K562 (cell line): ENCODE data around the gene AFAP1. TPM values are rescaled to one million over a fixed set of nuclear protein-coding genes. Genes with fewer than 3 reads are reported as not detected.
A peak's percentile ranks its signal among the peaks of the same experiment; 100 is the strongest.

Experiments used
- ADNP ChIP-seq: fragments of 200-800 bp; sonication (Bioruptor generic); IDR thresholded peaks from 2 replicates; pipeline ENCODE4 v1.6.1; 2016; ENCODE audit warnings: missing genetic modification characterization, missing compliant biosample characterization
- ARID2 ChIP-seq: fragments of 450-650 bp; IDR thresholded peaks from 2 replicates; pipeline ENCODE4 v1.6.1; 2017; ENCODE audit warnings: antibody characterized with exemption, mild to moderate bottlenecking
- E2F6 ChIP-seq, 2 experiments: IDR thresholded peaks; 2 replicates each; pipeline ENCODE4 v1.6.1; 2011; ENCODE audit warnings: borderline replicate concordance in 1 of 2, control low read depth in 1 of 2, low read depth in 1 of 2, low read length in 1 of 2, mild to moderate bottlenecking in 1 of 2, mixed read lengths in 1 of 2, moderate library complexity in 1 of 2; ENCODE audit not compliant: insufficient read depth in 1 of 2, insufficient read length in 1 of 2, poor library complexity in 1 of 2, severe bottlenecking in 1 of 2; ENCODE audit errors: extremely low read depth in 1 of 2
- GTF2A2 ChIP-seq: IDR thresholded peaks from 2 replicates; pipeline ENCODE4 v1.6.1; 2016; ENCODE audit warnings: mild to moderate bottlenecking, missing genetic modification characterization, missing compliant biosample characterization
- KLF16 ChIP-seq: IDR thresholded peaks from 2 replicates; pipeline ENCODE4 v1.6.1; 2016; ENCODE audit warnings: antibody characterized with exemption
- MTA2 ChIP-seq: fragments of 450-650 bp; IDR thresholded peaks from 2 replicates; pipeline ENCODE4 v1.6.1; 2016; ENCODE audit warnings: low read depth
- PPARD ChIP-seq: fragments of 250-450 bp; sonication (Bioruptor Pico); IDR thresholded peaks from 2 replicates; pipeline ENCODE4 v1.8.0; 2022; ENCODE audit warnings: inconsistent platforms, mild to moderate bottlenecking, moderate library complexity
- TARDBP ChIP-seq: fragments of 450-650 bp; IDR thresholded peaks from 2 replicates; pipeline ENCODE4 v1.6.1; 2016
- ZBTB5 ChIP-seq: fragments of 450-650 bp; IDR thresholded peaks from 2 replicates; pipeline ENCODE4 v1.6.1; 2017; ENCODE audit warnings: antibody characterized with exemption
- ZEB2 ChIP-seq: fragments of 450-650 bp; IDR thresholded peaks from 2 replicates; pipeline ENCODE4 v1.6.1; 2016
- ZNF121 ChIP-seq: sonication (generic); formaldehyde crosslinking; conservative IDR thresholded peaks from 2 replicates; pipeline ENCODE4 v1.8.0; 2022; ENCODE audit warnings: missing genetic modification reagents
- ZNF311 ChIP-seq: fragments of 250-450 bp; sonication (Bioruptor Pico); IDR thresholded peaks from 2 replicates; pipeline ENCODE4 v1.4.0; 2020; ENCODE audit warnings: mild to moderate bottlenecking, moderate library complexity
- ZNF639 ChIP-seq, 2 experiments: fragments of 200-800 bp in 1 of 2; sonication (Bioruptor generic) in 1 of 2; sonication (generic) in 1 of 2; formaldehyde crosslinking in 1 of 2; IDR thresholded peaks in 1 of 2; conservative IDR thresholded peaks in 1 of 2; 2 replicates each; pipeline versions ENCODE4 v1.5.0 to v1.6.1; 2016 to 2020; ENCODE audit warnings: missing compliant biosample characterization in 1 of 2, missing genetic modification characterization in 1 of 2, missing genetic modification reagents in 1 of 2
- polyA plus RNA-seq, 8 experiments: library from polyadenylated mRNA; depleted of rRNA in 4 of 8; stranded (reverse) in 5 of 8; unstranded in 3 of 8; fragments of >200 nt; fragmentation: Nextera tagmentation in 2 of 8; fragmentation: Illumina TruSeq in 1 of 8; extraction: Ambion mirVana in 2 of 8; extraction: Trizol in 1 of 8; gene quantifications; 2 replicates each; pipeline versions ENCODE4 v1.2.1 to v1.2.3, GENCODE V29; 2011 to 2014; ENCODE audit warnings: inconsistent platforms in 1 of 8, missing spikeins in 1 of 8
- total RNA-seq, 7 experiments: library from RNA; depleted of rRNA in 6 of 7; stranded (reverse); fragments of >200 nt in 6 of 7; fragmentation: Illumina TruSeq in 2 of 7; extraction: Trizol in 2 of 7; gene quantifications; 2 replicates each; pipeline versions ENCODE4 v1.2.1 to v1.2.3, GENCODE V29; 2011 to 2021; ENCODE audit warnings: low replicate concordance in 1 of 7
- TF ChIP-seq, protein P1 (sequence below): sonication (generic); formaldehyde crosslinking; IDR thresholded peaks from 2 replicates; pipeline ENCODE4 v1.8.0; 2023; ENCODE audit warnings: mild to moderate bottlenecking, missing genetic modification reagents
- TF ChIP-seq, protein P2 (sequence below): fragments of 450-650 bp; conservative IDR thresholded peaks from 2 replicates; pipeline ENCODE4 v1.6.1; 2016; ENCODE audit warnings: missing genetic modification characterization, low read depth, mild to moderate bottlenecking, missing compliant biosample characterization, moderate library complexity

Gene AFAP1
- total and polyA plus RNA-seq, 9 of the 15 experiments (the other 6 are each of a cell fraction or from before 2014, with no cell fraction given), result 0.07 to 0.42 (median 0.12) TPM; not detected in 1

- TF ChIP-seq, protein P1, sequence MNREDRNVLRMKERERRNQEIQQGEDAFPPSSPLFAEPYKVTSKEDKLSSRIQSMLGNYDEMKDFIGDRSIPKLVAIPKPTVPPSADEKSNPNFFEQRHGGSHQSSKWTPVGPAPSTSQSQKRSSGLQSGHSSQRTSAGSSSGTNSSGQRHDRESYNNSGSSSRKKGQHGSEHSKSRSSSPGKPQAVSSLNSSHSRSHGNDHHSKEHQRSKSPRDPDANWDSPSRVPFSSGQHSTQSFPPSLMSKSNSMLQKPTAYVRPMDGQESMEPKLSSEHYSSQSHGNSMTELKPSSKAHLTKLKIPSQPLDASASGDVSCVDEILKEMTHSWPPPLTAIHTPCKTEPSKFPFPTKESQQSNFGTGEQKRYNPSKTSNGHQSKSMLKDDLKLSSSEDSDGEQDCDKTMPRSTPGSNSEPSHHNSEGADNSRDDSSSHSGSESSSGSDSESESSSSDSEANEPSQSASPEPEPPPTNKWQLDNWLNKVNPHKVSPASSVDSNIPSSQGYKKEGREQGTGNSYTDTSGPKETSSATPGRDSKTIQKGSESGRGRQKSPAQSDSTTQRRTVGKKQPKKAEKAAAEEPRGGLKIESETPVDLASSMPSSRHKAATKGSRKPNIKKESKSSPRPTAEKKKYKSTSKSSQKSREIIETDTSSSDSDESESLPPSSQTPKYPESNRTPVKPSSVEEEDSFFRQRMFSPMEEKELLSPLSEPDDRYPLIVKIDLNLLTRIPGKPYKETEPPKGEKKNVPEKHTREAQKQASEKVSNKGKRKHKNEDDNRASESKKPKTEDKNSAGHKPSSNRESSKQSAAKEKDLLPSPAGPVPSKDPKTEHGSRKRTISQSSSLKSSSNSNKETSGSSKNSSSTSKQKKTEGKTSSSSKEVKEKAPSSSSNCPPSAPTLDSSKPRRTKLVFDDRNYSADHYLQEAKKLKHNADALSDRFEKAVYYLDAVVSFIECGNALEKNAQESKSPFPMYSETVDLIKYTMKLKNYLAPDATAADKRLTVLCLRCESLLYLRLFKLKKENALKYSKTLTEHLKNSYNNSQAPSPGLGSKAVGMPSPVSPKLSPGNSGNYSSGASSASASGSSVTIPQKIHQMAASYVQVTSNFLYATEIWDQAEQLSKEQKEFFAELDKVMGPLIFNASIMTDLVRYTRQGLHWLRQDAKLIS, result 0 out of 2 replicates have a peak, but pooled peaks have one; percentile 52
- TF ChIP-seq E2F6 (IDR thresholded peaks at IDR 0.05; ENCODE audit: borderline replicate concordance in 1 of 2, extremely low read depth in 1 of 2, insufficient read depth in 1 of 2, insufficient read length in 1 of 2, low read depth in 1 of 2, low read length in 1 of 2, poor library complexity in 1 of 2, severe bottlenecking in 1 of 2), result peak in 1 of 2 experiments; percentile 33
- TF ChIP-seq ZNF121 (CRISPR knock-in tag), result no peak
- TF ChIP-seq, protein P2, sequence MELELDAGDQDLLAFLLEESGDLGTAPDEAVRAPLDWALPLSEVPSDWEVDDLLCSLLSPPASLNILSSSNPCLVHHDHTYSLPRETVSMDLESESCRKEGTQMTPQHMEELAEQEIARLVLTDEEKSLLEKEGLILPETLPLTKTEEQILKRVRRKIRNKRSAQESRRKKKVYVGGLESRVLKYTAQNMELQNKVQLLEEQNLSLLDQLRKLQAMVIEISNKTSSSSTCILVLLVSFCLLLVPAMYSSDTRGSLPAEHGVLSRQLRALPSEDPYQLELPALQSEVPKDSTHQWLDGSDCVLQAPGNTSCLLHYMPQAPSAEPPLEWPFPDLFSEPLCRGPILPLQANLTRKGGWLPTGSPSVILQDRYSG (tag), result no peak
- no peak for TF ChIP-seq ZBTB5
- no peak for TF ChIP-seq ZNF639 (CRISPR knock-in tag; conservative IDR thresholded peaks at IDR 0.05 in 1 of 2, IDR thresholded peaks at IDR 0.05 in 1 of 2)
- TF ChIP-seq MTA2, result no peak
- TF ChIP-seq ARID2, result no peak
- no peak for TF ChIP-seq TARDBP
- TF ChIP-seq GTF2A2 (tag), result no peak
- no peak for TF ChIP-seq KLF16
- no peak for TF ChIP-seq PPARD
- TF ChIP-seq ZNF311 (CRISPR knock-in tag), result no peak
- no peak for TF ChIP-seq ZEB2
- TF ChIP-seq ADNP (tag), result no peak
Observed at GRCh38 chr4:7753931-7754465, 185.7 kb downstream of the AFAP1 start (continued).
